ENCODE measurements around the gene FHIT. TPM values are rescaled to one million over a fixed set of nuclear protein-coding genes. Genes with fewer than 3 reads are reported as not detected.

FHIT gene
- total RNA-seq, 1 experiment from 2014 or later, result 3.6 TPM

- intact Hi-C loops (cut with micrococcal nuclease), result no loop called here
- Histone ChIP-seq H2AFZ (ENCODE audit: low read length) (no peak overlapping the region), H3F3A (ENCODE audit: low read length, unreplicated experiment) (no peaks in the 10 kb centered on the region), H3K9me2 (replicated peaks; ENCODE audit: low read length) (no peaks in the 10 kb centered on the region), H4K20me1 (ENCODE audit: low read length) (no peaks in the 10 kb centered on the region), H3K9me3 (ENCODE audit: low read length) (no peaks in the 10 kb centered on the region), H3K4me2 (ENCODE audit: low read length) (no peak overlapping the region), H3K4me1 (ENCODE audit: insufficient read depth, low read length) (no peaks in the 10 kb centered on the region), H3K36me3 (ENCODE audit: low read depth, low read length) (no peaks in the 10 kb centered on the region), H3K27ac (ENCODE audit: low read length) (no peak overlapping the region), H3K79me2 (ENCODE audit: low read length) (no peaks in the 10 kb centered on the region), H3K4me3 (ENCODE audit: low read length) (no peak overlapping the region), H3K27me3 (ENCODE audit: low read length) (no peaks in the 10 kb centered on the region), H3K9ac (ENCODE audit: low read length) (no peak overlapping the region)
- POLR2A ChIA-PET (ENCODE audit: unreplicated experiment), result no interaction called here
- ATAC-seq (no peak), DNase-seq (no peak)
- CTCF ChIA-PET, result no interaction called here
- TF ChIP-seq EZH2 (IDR thresholded peaks at IDR 0.05; ENCODE audit: low read length, unreplicated experiment) (no peak), EZH2phosphoT487 (IDR thresholded peaks at IDR 0.05; ENCODE audit: borderline replicate concordance, low read length) (no peak), CTCF (conservative IDR thresholded peaks at IDR 0.05; ENCODE audit: low read depth, low read length) (no peak)
- no TSS peak for BruUV-seq (replicated peaks)
Observed at GRCh38 chr3:60469481-60469880, 781.8 kb downstream of the FHIT start.

- no peaks in the 10 kb centered on the region for H3K36me3 ChIP-seq (ENCODE audit: low read depth, low read length)
- no peaks in the 10 kb centered on the region for H4K20me1 ChIP-seq (ENCODE audit: low read length)
- no peak overlapping the region for H3K27ac ChIP-seq (ENCODE audit: low read length)
- no peak overlapping the region for H2AFZ ChIP-seq (ENCODE audit: low read length)
- TF ChIP-seq EZH2phosphoT487 (IDR thresholded peaks at IDR 0.05; ENCODE audit: borderline replicate concordance, low read length) (no peak), EZH2 (IDR thresholded peaks at IDR 0.05; ENCODE audit: low read length, unreplicated experiment) (no peak), CTCF (conservative IDR thresholded peaks at IDR 0.05; ENCODE audit: low read depth, low read length) (no peak)
- H3F3A ChIP-seq (ENCODE audit: low read length, unreplicated experiment), result no peaks in the 10 kb centered on the region
- no peak overlapping the region for H3K4me3 ChIP-seq (ENCODE audit: low read length)
- H3K79me2 ChIP-seq (ENCODE audit: low read length), result no peaks in the 10 kb centered on the region
- H3K9ac ChIP-seq (ENCODE audit: low read length), result no peak overlapping the region
- no peaks in the 10 kb centered on the region for H3K4me1 ChIP-seq (ENCODE audit: insufficient read depth, low read length)
- intact Hi-C loops (cut with micrococcal nuclease), result no loop called here
- ChIA-PET POLR2A (ENCODE audit: unreplicated experiment) (no interaction called here), CTCF (no interaction called here)
- DNase-seq (no peak), ATAC-seq (no peak)
- H3K9me3 ChIP-seq (ENCODE audit: low read length), result no peaks in the 10 kb centered on the region
- no peak overlapping the region for H3K4me2 ChIP-seq (ENCODE audit: low read length)
- BruUV-seq (replicated peaks), result no TSS peak
- no peaks in the 10 kb centered on the region for H3K27me3 ChIP-seq (ENCODE audit: low read length)
- H3K9me2 ChIP-seq (replicated peaks; ENCODE audit: low read length), result no peaks in the 10 kb centered on the region
Observed at GRCh38 chr3:60463685-60464084, 787.6 kb downstream of the FHIT start.

DNA sequence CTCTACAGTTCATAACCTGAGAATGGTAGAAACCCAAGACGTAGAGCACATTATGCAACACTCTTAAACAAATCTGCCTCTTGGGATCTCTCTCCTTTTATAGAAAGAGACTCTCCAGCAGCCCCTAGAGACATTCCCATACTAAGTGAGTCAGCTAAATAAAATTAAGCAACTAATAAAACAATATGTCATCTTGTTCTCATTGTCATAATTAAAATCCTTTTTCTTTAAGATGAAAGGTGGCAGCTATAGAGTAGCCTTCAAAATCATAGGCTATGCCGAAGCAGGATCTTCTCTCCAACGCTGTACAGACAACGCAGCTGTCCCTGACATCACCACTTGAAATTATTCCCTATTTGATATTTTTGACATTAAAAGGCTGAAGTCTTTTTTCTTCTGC, 790.0 kb downstream of the FHIT start:
- TF ChIP-seq EZH2phosphoT487 (IDR thresholded peaks at IDR 0.05; ENCODE audit: borderline replicate concordance, low read length) (no peak), CTCF (conservative IDR thresholded peaks at IDR 0.05; ENCODE audit: low read depth, low read length) (no peak), EZH2 (IDR thresholded peaks at IDR 0.05; ENCODE audit: low read length, unreplicated experiment) (no peak)
- no peak for DNase-seq
- H3F3A ChIP-seq (ENCODE audit: low read length, unreplicated experiment), result no peaks in the 10 kb centered on the region
- no peaks in the 10 kb centered on the region for H4K20me1 ChIP-seq (ENCODE audit: low read length)
- no peaks in the 10 kb centered on the region for H3K79me2 ChIP-seq (ENCODE audit: low read length)
- intact Hi-C loops (cut with micrococcal nuclease), result no loop called here
- no peaks in the 10 kb centered on the region for H3K27me3 ChIP-seq (ENCODE audit: low read length)
- no TSS peak for BruUV-seq (replicated peaks)
- CTCF ChIA-PET, result no interaction called here
- no peaks in the 10 kb centered on the region for H3K9me2 ChIP-seq (replicated peaks; ENCODE audit: low read length)
- no peaks in the 10 kb centered on the region for H3K9me3 ChIP-seq (ENCODE audit: low read length)
- no peak overlapping the region for H3K9ac ChIP-seq (ENCODE audit: low read length)
- H3K4me3 ChIP-seq (ENCODE audit: low read length), result no peak overlapping the region
- H2AFZ ChIP-seq (ENCODE audit: low read length), result no peak overlapping the region
- ATAC-seq, result no peak
- H3K36me3 ChIP-seq (ENCODE audit: low read depth, low read length), result no peaks in the 10 kb centered on the region
- no peak overlapping the region for H3K4me2 ChIP-seq (ENCODE audit: low read length)
- POLR2A ChIA-PET (ENCODE audit: unreplicated experiment), result no interaction called here
- H3K4me1 ChIP-seq (ENCODE audit: insufficient read depth, low read length), result no peaks in the 10 kb centered on the region
- H3K27ac ChIP-seq (ENCODE audit: low read length), result no peak overlapping the region

Measured in PC-3 (cell line).